Right forelimb (tissue), 1 donor: ENCODE measurements around the gene IMPDH1.
A peak's percentile ranks its signal among the peaks of the same experiment; 100 is the strongest.

Experiments used
- DNase-seq: peaks from one replicate; pipeline ENCODE4 v3.0.0-alpha.2; 2018

The IMPDH1 gene

GRCh38 chr7:128385988-128386925 is 23.5 kb downstream of the IMPDH1 start:
- DNase-seq, result no peak

- DNase-seq, result no peak
Observed at GRCh38 chr7:128384726-128385125, 25.1 kb downstream of the IMPDH1 start.

GRCh38 chr7:128383776-128384175 is 26.0 kb downstream of the IMPDH1 start:
- no peak for DNase-seq

GRCh38 chr7:128381161-128381821 is 28.5 kb downstream of the IMPDH1 start:
- no peak for DNase-seq

GRCh38 chr7:128380483-128381106 is 29.2 kb downstream of the IMPDH1 start:
- DNase-seq, result no peak

GRCh38 chr7:128379900-128380479 is 29.8 kb downstream of the IMPDH1 start:
- DNase-seq, result no peak

- DNase-seq, result no peak
Observed at GRCh38 chr7:128378637-128379036, 31.1 kb downstream of the IMPDH1 start.

GRCh38 chr7:128376077-128376476 is 33.7 kb downstream of the IMPDH1 start:
- DNase-seq, result no peak

- no peak for DNase-seq
Observed at GRCh38 chr7:128374041-128374440, 35.7 kb downstream of the IMPDH1 start.

GRCh38 chr7:128373606-128374005 is 36.2 kb downstream of the IMPDH1 start:
- no peak for DNase-seq

GRCh38 chr7:128370491-128370890 is 39.3 kb downstream of the IMPDH1 start:
- DNase-seq, result no peak

- DNase-seq, result no peak
Observed at GRCh38 chr7:128366986-128367385, 42.8 kb downstream of the IMPDH1 start.

GRCh38 chr7:128366300-128366699 is 43.5 kb downstream of the IMPDH1 start:
- DNase-seq, result no peak

GRCh38 chr7:128365432-128365831 is 44.4 kb downstream of the IMPDH1 start:
- no peak for DNase-seq

- DNase-seq, result no peak
Observed at GRCh38 chr7:128364166-128364870, 45.5 kb downstream of the IMPDH1 start.

- DNase-seq, result no peak
Observed at GRCh38 chr7:128363261-128363721, 46.5 kb downstream of the IMPDH1 start.

GRCh38 chr7:128362670-128363069 is 47.1 kb downstream of the IMPDH1 start:
- no peak for DNase-seq

GRCh38 chr7:128361411-128362379 is 48.1 kb downstream of the IMPDH1 start, which contains the start of gene PRRT4:
PRRT4 (minus strand) TSS chr7:128361690.
- DNase-seq, result peak; percentile 62

- no peak for DNase-seq
Observed at GRCh38 chr7:128360359-128360678, 49.5 kb downstream of the IMPDH1 start.

- no peak for DNase-seq
Observed at GRCh38 chr7:128359939-128360338, 49.8 kb downstream of the IMPDH1 start.

- no peak for DNase-seq
Observed at GRCh38 chr7:128359336-128359735, 50.4 kb downstream of the IMPDH1 start.
